SK-N-SH (cell line): ENCODE measurements around the gene C17orf50. TPM values are rescaled to one million over a fixed set of nuclear protein-coding genes. Genes with fewer than 3 reads are reported as not detected.

Experiments used
- CTCF ChIA-PET: fragments of 300-600, 350-600 bp; formaldehyde crosslinking; extraction: SDS; loops from one replicate; lab custom pipeline; 2021; lab: Yijun Ruan, JAX
- POLR2A ChIA-PET: fragments of 350-600 bp; sonication (Branson Sonifier 250); formaldehyde crosslinking; extraction: SDS; loops from one replicate; lab custom pipeline; 2020; ENCODE audit warnings: antibody characterized with exemption, inconsistent platforms; lab: Yijun Ruan, JAX
- DNase-seq: peaks from one replicate; pipeline ENCODE4 v3.0.0; 2012
- H2AFZ ChIP-seq: fragments of 200-600 bp; sonication (generic); 2 replicates; pipeline ENCODE4 v1.8.1; 2016; ENCODE audit warnings: antibody characterized with exemption, mild to moderate bottlenecking, low read depth
- H3F3A ChIP-seq: fragments of 200-600 bp; sonication (generic); replicated peaks from 2 replicates; pipeline ENCODE3; 2016; ENCODE audit warnings: antibody characterized with exemption, mild to moderate bottlenecking; ENCODE audit not compliant: insufficient read depth
- H3K27ac ChIP-seq, 2 experiments: fragments of 200-500 bp in 1 of 2; fragments of 200-600 bp in 1 of 2; sonication (Bioruptor generic) in 1 of 2; sonication (generic), shearing (Covaris generic) in 1 of 2; 2 replicates each; pipeline versions ENCODE4 v1.5.1 to v1.6.1; 2014 to 2016; ENCODE audit warnings: low read depth in 2 of 2, inconsistent platforms in 1 of 2, low read length in 1 of 2, mild to moderate bottlenecking in 1 of 2, mixed read lengths in 1 of 2
- H3K27me3 ChIP-seq: fragments of 200-600 bp; sonication (generic), shearing (Covaris generic); 2 replicates; pipeline ENCODE4 v1.6.1; 2016; ENCODE audit warnings: mixed run types; ENCODE audit not compliant: insufficient read depth
- H3K36me3 ChIP-seq, 2 experiments: fragments of 200-500 bp in 1 of 2; fragments of 200-600 bp in 1 of 2; sonication (Bioruptor generic) in 1 of 2; sonication (generic) in 1 of 2; replicated peaks in 1 of 2; 2 replicates each; pipeline versions ENCODE3 to v1.5.1; 2014 to 2016; ENCODE audit warnings: low read length in 1 of 2, mild to moderate bottlenecking in 1 of 2; ENCODE audit not compliant: insufficient read depth in 2 of 2, control insufficient read depth in 1 of 2
- H3K4me1 ChIP-seq, 2 experiments: fragments of 200-500 bp in 1 of 2; fragments of 200-600 bp in 1 of 2; sonication (Bioruptor generic) in 1 of 2; sonication (generic), shearing (Covaris generic) in 1 of 2; 2 replicates each; pipeline versions ENCODE4 v1.5.1 to v1.6.1; 2014 to 2016; ENCODE audit warnings: low read depth in 1 of 2, low read length in 1 of 2, mixed run types in 1 of 2; ENCODE audit not compliant: insufficient read depth in 2 of 2, control insufficient read depth in 1 of 2
- H3K4me2 ChIP-seq: fragments of 200-600 bp; sonication (generic), shearing (Covaris generic); 2 replicates; pipeline ENCODE4 v1.6.1; 2017; ENCODE audit warnings: mixed run types
- H3K4me3 ChIP-seq, 2 experiments: fragments of 200-500 bp in 1 of 2; fragments of 200-600 bp in 1 of 2; sonication (Bioruptor generic) in 1 of 2; sonication (generic), shearing (Covaris generic) in 1 of 2; 2 replicates each; pipeline versions ENCODE4 v1.5.1 to v1.8.1; 2014 to 2016; ENCODE audit warnings: low read depth in 2 of 2, inconsistent platforms in 1 of 2, low read length in 1 of 2, mild to moderate bottlenecking in 1 of 2, mixed read lengths in 1 of 2, moderate library complexity in 1 of 2
- H3K79me2 ChIP-seq: fragments of 200-600 bp; sonication (generic); 2 replicates; pipeline ENCODE4 v1.8.1; 2017; ENCODE audit warnings: mild to moderate bottlenecking; ENCODE audit not compliant: insufficient read depth
- H3K9ac ChIP-seq: fragments of 200-600 bp; sonication (generic); 2 replicates; pipeline ENCODE4 v1.6.1; 2017; ENCODE audit warnings: mixed run types
- H3K9me2 ChIP-seq: fragments of 200-600 bp; sonication (generic); 2 replicates; pipeline ENCODE4 v1.6.1; 2017; ENCODE audit warnings: mixed run types
- H3K9me3 ChIP-seq: fragments of 200-600 bp; sonication (generic); 2 replicates; pipeline ENCODE4 v1.6.1; 2017; ENCODE audit warnings: mixed run types, mild to moderate bottlenecking, moderate library complexity
- H4K20me1 ChIP-seq: fragments of 200-600 bp; sonication (generic); 2 replicates; pipeline ENCODE4 v1.6.1; 2017; ENCODE audit warnings: mild to moderate bottlenecking, mixed run types; ENCODE audit not compliant: insufficient read depth
- ELF1 ChIP-seq: IDR thresholded peaks from 2 replicates; pipeline ENCODE4 v1.4.0; 2012
- EP300 ChIP-seq, 2 experiments: IDR thresholded peaks; 2 replicates each; pipeline versions ENCODE4 v1.4.0 to v1.6.1; 2012; ENCODE audit warnings: borderline replicate concordance in 1 of 2, low read depth in 1 of 2, low read length in 1 of 2
- FOXJ3 ChIP-seq: sonication (generic); formaldehyde crosslinking; IDR thresholded peaks from 2 replicates; pipeline ENCODE4 v1.5.1; 2020; ENCODE audit warnings: mild to moderate bottlenecking, missing genetic modification reagents
- MEF2A ChIP-seq: IDR thresholded peaks from 2 replicates; pipeline ENCODE4 v1.4.0; 2012; ENCODE audit warnings: low read depth, borderline replicate concordance
- NRF1 ChIP-seq: IDR thresholded peaks from 2 replicates; pipeline ENCODE4 v1.6.1; 2012; ENCODE audit warnings: low read depth, mild to moderate bottlenecking, low read length
- PBX3 ChIP-seq: IDR thresholded peaks from 2 replicates; pipeline ENCODE4; 2012
- POLR2AphosphoS5 ChIP-seq: IDR thresholded peaks from 2 replicates; pipeline ENCODE4 v1.6.1; 2012; ENCODE audit warnings: low read depth, low read length
- REST ChIP-seq: IDR thresholded peaks from 2 replicates; pipeline ENCODE4 v1.6.1; 2012; ENCODE audit warnings: mild to moderate bottlenecking, low read depth, low read length, moderate library complexity
- RFX5 ChIP-seq: IDR thresholded peaks from 2 replicates; pipeline ENCODE4 v1.6.1; 2012; ENCODE audit warnings: mild to moderate bottlenecking, improper control_type of control experiment, low read length
- RXRA ChIP-seq: IDR thresholded peaks from 2 replicates; pipeline ENCODE4 v1.4.0; 2012; ENCODE audit warnings: low read depth, mild to moderate bottlenecking, borderline replicate concordance
- SMC3 ChIP-seq: IDR thresholded peaks from 2 replicates; pipeline ENCODE4 v1.6.1; 2012; ENCODE audit warnings: low read depth, low read length, improper control_type of control experiment
- USF2 ChIP-seq: fragments of 150-350 bp; IDR thresholded peaks from 2 replicates; pipeline ENCODE4 v1.6.1; 2017; ENCODE audit warnings: antibody characterized with exemption, low read length, low read depth, borderline replicate concordance
- ZBTB33 ChIP-seq: IDR thresholded peaks from 2 replicates; pipeline ENCODE4 v1.4.0; 2012; ENCODE audit warnings: low read depth, borderline replicate concordance
- WGBS: methylation state at CpG from one replicate; pipeline ENCODE4 v1.1.6; 2017; ENCODE audit warnings: low lambda C conversion rate; 5-methylcytosine and 5-hydroxymethylcytosine counted together
- polyA plus RNA-seq, 3 experiments: library from polyadenylated mRNA; depleted of rRNA; stranded (reverse); fragments of >200 nt; gene quantifications; 2 replicates each; pipeline ENCODE4 v1.2.3, GENCODE V29; 2012

C17orf50 gene
- polyA plus RNA-seq, 1 of the 3 experiments (the other 2 are of a cell fraction), result 0.05 TPM

GRCh38 chr17:35797918-35798317 is 37.2 kb downstream of the C17orf50 start:
- peaks cover 39% of the 10 kb centered on the region for H3K27me3 ChIP-seq
- POLR2A ChIA-PET, result no interaction called here
- H3K4me2 ChIP-seq, result no peak overlapping the region
- H3K9me2 ChIP-seq, result no peaks in the 10 kb centered on the region
- H4K20me1 ChIP-seq, result no peaks in the 10 kb centered on the region
- no peaks in the 10 kb centered on the region for H3K36me3 ChIP-seq
- H3K9ac ChIP-seq, result no peak overlapping the region
- H3K9me3 ChIP-seq, result no peaks in the 10 kb centered on the region
- TF ChIP-seq ZBTB33 (no peak), MEF2A (no peak), ELF1 (no peak), PBX3 (no peak), EP300 (IDR thresholded peaks at IDR 0.05; ENCODE audit: borderline replicate concordance in 1 of 2, low read depth in 1 of 2, low read length in 1 of 2) (no peak), REST (no peak), USF2 (no peak), NRF1 (no peak), POLR2AphosphoS5 (no peak), SMC3 (no peak), FOXJ3 (CRISPR knock-in tag) (no peak), RFX5 (no peak), RXRA (no peak)
- 74% methylated on average over 4 of the region's 5 CpGs for WGBS
- no peak overlapping the region for H2AFZ ChIP-seq
- H3F3A ChIP-seq, result no peaks in the 10 kb centered on the region
- H3K79me2 ChIP-seq, result no peaks in the 10 kb centered on the region
- CTCF ChIA-PET, result interaction anchor here (2.0 to 7.0 kb wide), 4 partner anchors 11 to 34 kb away, joined by 6 to 99 read pairs (median 27); partner anchors contain the start of gene TAF15
- DNase-seq, result no peak
- no peak overlapping the region for H3K4me3 ChIP-seq
- H3K4me1 ChIP-seq, result peaks cover 0 to 55% of the 10 kb centered on the region in 2 experiments; a peak in 2 of 4 replicates
- H3K27ac ChIP-seq, result no peak overlapping the region
